A549 treated with DMSO at 1 μM for 4 hours (cell line): Measurements from ENCODE around the gene LTN1. TPM values are rescaled to one million over a fixed set of nuclear protein-coding genes. Genes with fewer than 3 reads are reported as not detected.

Experiments used
- total RNA-seq: library from RNA; stranded (reverse); fragments of 200-300 nt; extraction: Qiagen RNA extraction; gene quantifications from 5 replicates; pipeline ENCODE4 v1.2.3, GENCODE V29; 2022; ENCODE audit warnings: low read depth

Gene LTN1
- total RNA-seq = 5.8 to 9.9 TPM (median 8.0 TPM) in 5 replicates

GRCh38 chr21:28992526-28993292 lies at the start of gene LTN1:
TSS of gene LTN1 (minus strand) at chr21:28992877. CDS start at chr21:28992805, 72 bp downstream.

GRCh38 chr21:29024474-29025327 lies 32.0 kb upstream of the LTN1 start, which contains the start of gene USP16:
TSS of gene USP16 (plus strand) at chr21:29024668. CDS start at chr21:29027914, 3,246 bp downstream.

Other genes starting within 250 kb of the LTN1 start
- 11.2 to 12.6 TPM (median 11.3 TPM) in 5 replicates for gene RWDD2B, start 26.5 kb upstream of the LTN1 start, total RNA-seq
- gene USP16, start 31.8 kb upstream of the LTN1 start, total RNA-seq = 22.9 to 30.9 TPM (median 25.1 TPM) in 5 replicates
- gene CCT8, start 80.8 kb upstream of the LTN1 start, total RNA-seq = 184 to 205 TPM (median 194 TPM) in 5 replicates
- 1.7 to 2.6 TPM (median 2.0 TPM) in 5 replicates for gene MAP3K7CL, start 137.8 kb upstream of the LTN1 start, total RNA-seq